ENCODE measurements around the gene RPP25L.

Gene RPP25L

GRCh38 chr9:34624475-34625185 lies 12.7 kb upstream of the RPP25L start:
- TF ChIP-seq FOXM1 (IDR thresholded peaks at IDR 0.05; ENCODE audit: borderline replicate concordance, low read depth) (no peak), REST (IDR thresholded peaks at IDR 0.05; ENCODE audit: low read depth) (no peak), USF1 (IDR thresholded peaks at IDR 0.05) (no peak), ZBTB7A (IDR thresholded peaks at IDR 0.05; ENCODE audit: low read depth) (no peak), MAX (IDR thresholded peaks at IDR 0.05) (no peak), CEBPB (IDR thresholded peaks at IDR 0.05) (no peak), YY1 (IDR thresholded peaks at IDR 0.05; ENCODE audit: low read depth) (no peak), EGR1 (IDR thresholded peaks at IDR 0.05) (no peak), TEAD4 (IDR thresholded peaks at IDR 0.05) (no peak), TCF12 (IDR thresholded peaks at IDR 0.05; ENCODE audit: low read depth) (no peak), RAD21 (IDR thresholded peaks at IDR 0.05; ENCODE audit: low read depth) (no peak)

- TF ChIP-seq NFIC (IDR thresholded peaks at IDR 0.05), result no peak
- TF ChIP-seq ZBTB7A (IDR thresholded peaks at IDR 0.05; ENCODE audit: low read depth), result no peak
- no peak for TF ChIP-seq EP300 (IDR thresholded peaks at IDR 0.05; ENCODE audit: borderline replicate concordance)
- no peak for TF ChIP-seq CREB1 (IDR thresholded peaks at IDR 0.05; ENCODE audit: low read depth)
- TF ChIP-seq FOXM1 (IDR thresholded peaks at IDR 0.05; ENCODE audit: borderline replicate concordance, low read depth), result no peak
- no peak for TF ChIP-seq RAD21 (IDR thresholded peaks at IDR 0.05; ENCODE audit: low read depth)
- TF ChIP-seq REST (IDR thresholded peaks at IDR 0.05; ENCODE audit: low read depth), result no peak
- TF ChIP-seq TEAD4 (IDR thresholded peaks at IDR 0.05), result no peak
- TF ChIP-seq TCF12 (IDR thresholded peaks at IDR 0.05; ENCODE audit: low read depth), result no peak
- no peak for TF ChIP-seq TAF1 (IDR thresholded peaks at IDR 0.05; ENCODE audit: low read depth)
- no peak for TF ChIP-seq USF1 (IDR thresholded peaks at IDR 0.05)
- TF ChIP-seq YY1 (IDR thresholded peaks at IDR 0.05; ENCODE audit: low read depth), result no peak
- no peak for TF ChIP-seq CEBPB (IDR thresholded peaks at IDR 0.05)
- no peak for TF ChIP-seq MAX (IDR thresholded peaks at IDR 0.05)
- no peak for TF ChIP-seq EGR1 (IDR thresholded peaks at IDR 0.05)
These were observed 11.7 kb upstream of the RPP25L start for GRCh38 chr9:34623374-34624235.

GRCh38 chr9:34620061-34620994 lies 8.4 kb upstream of the RPP25L start, which contains the start of gene DCTN3:
TSS of gene DCTN3 (minus strand) at chr9:34620495. CDS start at chr9:34620464, 31 bp downstream.
- no peak for TF ChIP-seq TCF12 (IDR thresholded peaks at IDR 0.05; ENCODE audit: low read depth)
- TF ChIP-seq CREB1 (IDR thresholded peaks at IDR 0.05; ENCODE audit: low read depth), result peak; percentile 80
- peak; percentile 82 for TF ChIP-seq YY1 (IDR thresholded peaks at IDR 0.05; ENCODE audit: low read depth)

- TF ChIP-seq YY1 (IDR thresholded peaks at IDR 0.05; ENCODE audit: low read depth), result no peak
- TF ChIP-seq ZBTB7A (IDR thresholded peaks at IDR 0.05; ENCODE audit: low read depth), result no peak
- TF ChIP-seq EGR1 (IDR thresholded peaks at IDR 0.05), result no peak
- TF ChIP-seq USF1 (IDR thresholded peaks at IDR 0.05), result no peak
- no peak for TF ChIP-seq TAF1 (IDR thresholded peaks at IDR 0.05; ENCODE audit: low read depth)
- TF ChIP-seq EP300 (IDR thresholded peaks at IDR 0.05; ENCODE audit: borderline replicate concordance), result no peak
- no peak for TF ChIP-seq TEAD4 (IDR thresholded peaks at IDR 0.05)
- TF ChIP-seq CEBPB (IDR thresholded peaks at IDR 0.05), result no peak
- TF ChIP-seq RAD21 (IDR thresholded peaks at IDR 0.05; ENCODE audit: low read depth), result no peak
- no peak for TF ChIP-seq CREB1 (IDR thresholded peaks at IDR 0.05; ENCODE audit: low read depth)
- TF ChIP-seq REST (IDR thresholded peaks at IDR 0.05; ENCODE audit: low read depth), result no peak
- no peak for TF ChIP-seq MAX (IDR thresholded peaks at IDR 0.05)
- no peak for TF ChIP-seq FOXM1 (IDR thresholded peaks at IDR 0.05; ENCODE audit: borderline replicate concordance, low read depth)
- no peak for TF ChIP-seq NFIC (IDR thresholded peaks at IDR 0.05)
- no peak for TF ChIP-seq TCF12 (IDR thresholded peaks at IDR 0.05; ENCODE audit: low read depth)
These were observed 3.2 kb upstream of the RPP25L start for GRCh38 chr9:34615132-34615531.

Data from Ishikawa (cell line).